Measurements from ENCODE around the gene ANKRD9. TPM values are rescaled to one million over a fixed set of nuclear protein-coding genes. Genes with fewer than 3 reads are reported as not detected.

ANKRD9 gene
- total RNA-seq, 2 experiments from 2014 or later, result 15.0 to 16.9 TPM

DNA sequence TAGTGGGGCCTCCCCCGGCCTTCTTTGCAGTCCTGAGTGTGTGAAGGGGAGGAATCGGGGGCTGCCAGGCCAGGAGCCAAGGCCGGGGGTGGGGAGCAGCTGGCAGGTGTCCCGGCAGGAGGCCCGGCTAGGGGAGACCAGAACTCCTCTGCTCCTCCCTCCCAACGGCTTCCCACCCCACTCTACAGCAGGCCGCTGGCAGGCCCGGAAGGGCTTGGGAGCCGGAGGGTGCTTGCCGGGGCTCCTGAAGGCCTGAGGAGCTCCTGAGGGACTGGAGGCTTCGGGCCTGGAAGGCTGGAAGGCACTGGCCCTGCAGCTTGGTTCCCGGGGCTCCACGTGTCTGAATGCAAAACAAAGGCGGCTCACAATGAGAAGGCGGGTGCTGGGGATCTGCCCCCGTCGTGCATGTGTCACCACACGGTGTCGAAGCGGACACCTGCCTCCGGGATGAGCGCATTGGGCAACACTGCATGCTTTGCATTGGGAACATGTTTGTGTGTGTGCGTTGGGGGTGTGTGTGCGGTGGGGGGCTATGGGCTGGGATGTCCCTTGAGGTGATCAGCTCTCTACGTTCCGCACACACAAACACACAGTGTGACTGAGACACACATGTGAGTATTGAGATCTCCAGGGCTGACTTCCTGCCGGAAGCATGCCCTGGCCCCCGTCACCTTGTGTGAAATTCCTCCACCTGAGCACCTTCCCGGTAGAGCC lies 30.9 kb upstream of the ANKRD9 start:
- Mint-ChIP-seq H3K27me3 (peaks cover 11% of the 10 kb centered on the region), H3K9me3 (no peaks in the 10 kb centered on the region), H3K27ac (no peak overlapping the region), H3K4me1 (ENCODE audit: low read depth) (peaks cover 2% of the 10 kb centered on the region), H3K36me3 (ENCODE audit: low read depth) (no peaks in the 10 kb centered on the region), H3K4me3 (no peak overlapping the region)
- ATAC-seq (no peak), DNase-seq (no peak)
- ChIA-PET POLR2A (no interaction called here), CTCF (no interaction called here)
- intact Hi-C loops (cut with micrococcal nuclease), result no loop called here
- no peak for TF ChIP-seq CTCF (IDR thresholded peaks at IDR 0.05)

- Mint-ChIP-seq H3K4me3 (no peak overlapping the region), H3K4me1 (ENCODE audit: low read depth) (no peaks in the 10 kb centered on the region), H3K9me3 (no peaks in the 10 kb centered on the region), H3K27me3 (peaks cover 7% of the 10 kb centered on the region), H3K36me3 (ENCODE audit: low read depth) (no peaks in the 10 kb centered on the region), H3K27ac (no peak overlapping the region)
- DNase-seq (no peak), ATAC-seq (no peak)
- intact Hi-C loops (cut with micrococcal nuclease), result no loop called here
- ChIA-PET POLR2A (no interaction called here), CTCF (interaction anchor here (2.3 kb wide), 1 partner anchor 15 kb away, joined by 8 read pairs; no protein-coding TSS in a partner anchor)
- no peak for TF ChIP-seq CTCF (IDR thresholded peaks at IDR 0.05)
Measured at GRCh38 chr14:102539544-102540314, 30.2 kb upstream of the ANKRD9 start.

DNA sequence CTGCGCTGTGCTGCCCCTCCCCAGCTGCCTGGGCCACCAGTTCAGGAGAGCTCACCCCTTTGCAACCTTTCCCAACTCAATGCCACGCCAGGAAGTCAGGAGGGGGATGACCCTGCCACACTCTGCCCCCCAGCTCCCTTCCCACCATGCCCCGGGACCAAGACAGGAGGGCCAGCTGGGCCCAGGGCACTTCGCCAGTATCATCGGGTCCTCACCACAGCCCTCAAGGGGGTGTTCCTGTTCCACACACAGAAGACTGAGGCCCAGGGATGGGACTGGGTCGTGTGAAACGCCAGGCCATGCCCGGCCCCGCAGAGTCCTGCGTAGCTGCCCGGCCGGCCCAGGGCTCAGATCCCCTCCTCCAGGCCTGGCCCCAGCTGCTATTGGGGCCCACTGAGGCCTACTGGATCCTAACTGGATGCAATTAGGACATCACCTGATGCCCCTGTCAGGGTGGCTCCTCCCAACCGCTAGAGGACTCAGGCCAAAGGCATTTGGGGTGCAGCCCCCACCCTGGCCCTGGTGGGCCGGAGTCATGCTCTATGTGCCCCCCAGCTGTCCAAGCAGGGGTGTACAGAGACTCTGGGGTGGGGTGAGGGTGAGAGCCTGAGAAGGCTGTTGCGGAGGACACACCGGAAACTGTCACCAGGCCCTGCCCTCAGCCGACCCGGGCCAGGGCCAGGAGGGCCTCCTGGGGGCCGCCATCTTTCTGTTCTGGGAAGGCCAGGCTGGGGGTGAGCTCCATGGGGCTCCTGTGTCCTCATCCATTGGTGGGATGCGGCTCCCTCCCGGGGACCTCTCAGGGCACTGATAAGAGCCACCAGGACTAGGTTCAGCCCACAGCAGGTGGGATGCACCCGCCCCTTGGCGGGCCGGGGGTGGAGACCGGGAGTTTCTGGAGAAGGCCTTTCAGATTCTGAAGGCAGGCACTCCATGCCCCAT lies 29.3 kb upstream of the ANKRD9 start:
- Mint-ChIP-seq H3K27ac (no peak overlapping the region), H3K9me3 (no peaks in the 10 kb centered on the region), H3K4me3 (no peak overlapping the region), H3K27me3 (peaks cover 4% of the 10 kb centered on the region), H3K4me1 (ENCODE audit: low read depth) (no peaks in the 10 kb centered on the region), H3K36me3 (ENCODE audit: low read depth) (no peaks in the 10 kb centered on the region)
- DNase-seq (no peak), ATAC-seq (no peak)
- POLR2A ChIA-PET, result interaction anchor here (0.7 kb wide), 1 partner anchor 14 kb away, joined by 3 read pairs; no protein-coding TSS in a partner anchor
- no peak for TF ChIP-seq CTCF (IDR thresholded peaks at IDR 0.05)
- CTCF ChIA-PET, result interaction anchor here (2.3 kb wide), 1 partner anchor 14 kb away, joined by 8 read pairs; no protein-coding TSS in a partner anchor
- intact Hi-C loops (cut with micrococcal nuclease), result no loop called here

- intact Hi-C loops (cut with micrococcal nuclease), result no loop called here
- Mint-ChIP-seq H3K9me3 (no peaks in the 10 kb centered on the region), H3K27ac (no peak overlapping the region), H3K36me3 (ENCODE audit: low read depth) (no peaks in the 10 kb centered on the region), H3K27me3 (peaks cover 3% of the 10 kb centered on the region), H3K4me1 (ENCODE audit: low read depth) (no peaks in the 10 kb centered on the region), H3K4me3 (no peak overlapping the region)
- TF ChIP-seq CTCF (IDR thresholded peaks at IDR 0.05), result no peak
- ChIA-PET POLR2A (interaction anchor here (0.7 kb wide), 1 partner anchor 13 kb away, joined by 3 read pairs; no protein-coding TSS in a partner anchor), CTCF (interaction anchor here (0.8 to 2.3 kb wide), 3 partner anchors 13 to 57 kb away, joined by 3 to 8 read pairs (median 3); no protein-coding TSS in a partner anchor)
- ATAC-seq (no peak), DNase-seq (no peak)
Measured at GRCh38 chr14:102537981-102538601, 28.5 kb upstream of the ANKRD9 start.

All from activated CD8-positive, alpha-beta T cell treated with anti-CD3 and anti-CD28 coated beads for 36 hours (primary cell).